Measurements from ENCODE around the gene PAK6.

Gene PAK6

GRCh38 chr15:40310993-40311392 is 72.1 kb downstream of the PAK6 start:
- DNase-seq (ENCODE audit: low read depth) = no peak

DNA sequence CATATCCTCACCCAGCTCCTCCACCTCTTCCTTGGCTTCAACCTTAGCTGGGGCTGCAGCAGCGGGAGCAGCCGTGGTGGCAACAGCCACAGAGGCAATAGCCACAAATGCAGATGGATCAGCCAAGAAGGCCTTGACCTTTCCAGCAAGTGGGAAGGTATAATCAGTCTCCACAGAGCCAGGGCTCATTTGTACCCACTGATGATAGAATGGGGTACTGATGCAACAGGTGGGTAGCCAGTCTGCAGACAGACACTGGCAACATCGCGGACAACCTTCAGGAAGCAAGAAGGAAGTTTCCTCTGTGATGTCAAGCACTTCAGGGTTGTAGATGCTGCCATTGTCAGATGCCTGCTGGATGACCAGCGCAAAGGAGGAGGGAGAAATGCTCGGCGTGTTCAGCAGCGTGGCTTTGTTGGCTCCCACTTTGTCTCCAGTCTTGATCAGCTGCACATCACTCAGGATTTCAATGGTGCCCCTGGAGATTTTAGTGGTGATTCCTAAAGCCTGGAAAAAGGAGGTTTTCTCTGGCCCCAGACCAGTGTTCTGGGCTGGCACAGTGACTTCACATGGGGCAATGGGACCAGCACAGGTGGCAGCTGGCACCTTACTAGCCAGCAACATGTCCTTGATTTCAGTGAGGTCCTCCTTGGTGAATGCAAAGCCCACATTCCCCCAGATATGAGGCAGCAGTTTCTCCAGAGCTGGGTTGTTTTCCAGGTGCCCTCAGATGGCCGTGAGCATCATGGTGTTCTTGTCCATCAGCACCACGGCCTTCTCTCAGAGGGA is 73.7 kb downstream of the PAK6 start:
- no peak for DNase-seq (ENCODE audit: low read depth)

- DNase-seq (ENCODE audit: low read depth) = peak; percentile 21
These were observed 74.9 kb downstream of the PAK6 start for GRCh38 chr15:40313531-40314398.

DNA sequence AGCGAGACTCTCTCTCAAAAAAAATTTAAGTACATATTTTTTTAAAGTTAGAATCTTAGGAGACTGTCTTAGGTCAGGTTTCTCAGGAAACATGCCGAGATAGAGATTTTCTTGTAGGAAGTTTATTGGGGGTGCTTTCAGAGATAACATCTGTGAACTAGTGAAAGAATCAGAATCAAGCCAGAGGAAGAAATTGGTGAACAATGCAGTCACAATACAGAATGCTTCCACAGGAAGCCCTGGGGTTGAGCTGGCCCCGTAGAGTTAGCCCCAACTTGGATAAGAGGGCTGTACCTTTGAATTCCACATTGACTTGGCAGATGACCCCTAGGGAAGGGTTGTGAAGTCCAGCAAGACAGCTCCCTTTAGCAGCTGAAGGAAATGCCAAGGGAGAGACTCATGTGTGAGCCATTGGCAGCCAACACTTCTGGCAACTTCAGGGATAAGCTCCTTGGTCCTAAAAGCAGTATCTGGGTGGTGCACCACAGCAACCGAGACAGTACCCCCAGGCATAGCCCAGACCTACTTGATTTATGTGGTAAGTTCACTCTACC is 75.9 kb downstream of the PAK6 start:
- DNase-seq (ENCODE audit: low read depth) = no peak

GRCh38 chr15:40316931-40317330 is 78.1 kb downstream of the PAK6 start:
- no peak for DNase-seq (ENCODE audit: low read depth)

- no peak for DNase-seq (ENCODE audit: low read depth)
These were observed 78.7 kb downstream of the PAK6 start for GRCh38 chr15:40317580-40317979.

DNA sequence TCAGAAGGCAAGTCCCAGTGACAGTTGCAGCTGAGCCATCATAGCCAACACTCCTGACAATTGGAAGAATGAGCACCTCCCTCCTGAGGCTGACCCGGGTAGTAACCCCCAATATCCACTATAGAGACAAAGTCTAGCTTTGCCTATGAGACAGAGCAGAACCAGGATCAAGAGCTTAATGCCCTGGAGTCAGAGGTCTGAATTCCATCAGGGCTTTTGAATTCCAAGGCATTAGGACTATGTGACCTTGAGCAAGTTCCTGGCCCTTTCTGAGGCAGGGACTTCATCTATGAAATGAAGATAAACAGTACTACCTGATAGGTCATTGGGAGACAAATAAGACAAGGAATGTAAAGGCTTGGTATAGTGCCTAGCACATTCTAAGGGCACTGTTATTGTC is 81.5 kb downstream of the PAK6 start:
- no peak for DNase-seq (ENCODE audit: low read depth)

DNA sequence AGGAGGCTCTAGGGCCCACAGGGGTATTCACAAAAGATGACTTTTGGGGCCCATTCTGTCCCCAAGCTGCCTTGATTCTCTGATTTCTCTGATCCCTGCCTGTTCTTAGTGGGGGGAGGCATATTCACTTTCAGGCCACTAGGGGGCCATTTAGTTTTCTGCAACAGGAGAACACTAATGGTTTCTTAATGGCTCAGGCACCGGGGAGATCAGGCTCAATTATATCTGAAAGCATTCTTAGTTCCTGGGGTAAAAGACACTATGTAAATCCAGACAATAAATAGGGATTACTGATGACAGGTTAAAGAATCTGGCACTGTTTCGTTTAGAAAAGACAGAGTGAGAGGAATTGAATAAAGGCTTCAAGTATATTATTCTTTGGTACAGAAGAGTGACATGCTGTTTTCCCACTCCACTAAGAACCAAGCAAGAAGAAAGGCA is 82.1 kb downstream of the PAK6 start:
- peak; percentile 22 for DNase-seq (ENCODE audit: low read depth)

- DNase-seq (ENCODE audit: low read depth) = no peak
These were observed 83.8 kb downstream of the PAK6 start for GRCh38 chr15:40322531-40323238.

DNA sequence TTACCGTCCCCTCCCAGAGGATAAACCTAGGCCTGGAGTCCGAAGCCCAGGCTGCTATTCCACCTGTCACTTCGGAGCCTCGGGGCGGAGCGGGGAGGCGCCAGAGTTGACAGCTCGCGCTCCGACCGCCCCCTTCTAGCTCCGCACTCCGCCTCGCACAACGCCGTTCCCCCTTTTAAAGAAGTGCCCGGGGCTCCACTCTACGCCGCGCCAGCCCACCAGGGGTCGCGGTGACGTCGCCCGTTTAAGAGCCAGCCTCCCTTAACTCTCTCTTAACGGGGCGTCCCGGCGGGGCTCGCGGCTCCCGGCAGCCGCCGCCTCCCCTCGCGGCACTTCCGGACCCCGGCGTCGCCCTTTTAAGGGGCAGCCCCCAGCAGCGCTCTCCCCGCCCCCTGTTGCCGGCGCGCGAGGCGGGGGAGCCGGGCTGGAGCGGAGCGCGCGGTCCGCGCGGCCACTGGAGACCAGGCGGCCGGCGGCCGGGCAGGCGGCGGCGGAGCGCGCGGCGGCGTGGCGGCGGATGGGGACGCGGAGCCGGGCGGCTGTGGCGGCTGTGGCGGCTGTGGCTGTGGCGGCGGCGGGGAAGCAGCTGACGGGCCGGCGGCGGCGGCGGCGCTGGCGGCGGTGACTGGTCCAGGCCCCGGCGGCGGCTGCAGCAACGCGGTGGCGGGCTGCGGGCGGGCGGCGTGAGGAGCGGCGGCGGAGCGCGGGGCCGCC is 84.5 kb downstream of the PAK6 start, which contains the start of gene INAFM2:
Gene INAFM2 (plus strand): TSS at position 454 of the 714 bp plus-strand sequence. CDS start 364 bp downstream, outside the sequence.
- peak; percentile 86 for DNase-seq (ENCODE audit: low read depth)

DNA sequence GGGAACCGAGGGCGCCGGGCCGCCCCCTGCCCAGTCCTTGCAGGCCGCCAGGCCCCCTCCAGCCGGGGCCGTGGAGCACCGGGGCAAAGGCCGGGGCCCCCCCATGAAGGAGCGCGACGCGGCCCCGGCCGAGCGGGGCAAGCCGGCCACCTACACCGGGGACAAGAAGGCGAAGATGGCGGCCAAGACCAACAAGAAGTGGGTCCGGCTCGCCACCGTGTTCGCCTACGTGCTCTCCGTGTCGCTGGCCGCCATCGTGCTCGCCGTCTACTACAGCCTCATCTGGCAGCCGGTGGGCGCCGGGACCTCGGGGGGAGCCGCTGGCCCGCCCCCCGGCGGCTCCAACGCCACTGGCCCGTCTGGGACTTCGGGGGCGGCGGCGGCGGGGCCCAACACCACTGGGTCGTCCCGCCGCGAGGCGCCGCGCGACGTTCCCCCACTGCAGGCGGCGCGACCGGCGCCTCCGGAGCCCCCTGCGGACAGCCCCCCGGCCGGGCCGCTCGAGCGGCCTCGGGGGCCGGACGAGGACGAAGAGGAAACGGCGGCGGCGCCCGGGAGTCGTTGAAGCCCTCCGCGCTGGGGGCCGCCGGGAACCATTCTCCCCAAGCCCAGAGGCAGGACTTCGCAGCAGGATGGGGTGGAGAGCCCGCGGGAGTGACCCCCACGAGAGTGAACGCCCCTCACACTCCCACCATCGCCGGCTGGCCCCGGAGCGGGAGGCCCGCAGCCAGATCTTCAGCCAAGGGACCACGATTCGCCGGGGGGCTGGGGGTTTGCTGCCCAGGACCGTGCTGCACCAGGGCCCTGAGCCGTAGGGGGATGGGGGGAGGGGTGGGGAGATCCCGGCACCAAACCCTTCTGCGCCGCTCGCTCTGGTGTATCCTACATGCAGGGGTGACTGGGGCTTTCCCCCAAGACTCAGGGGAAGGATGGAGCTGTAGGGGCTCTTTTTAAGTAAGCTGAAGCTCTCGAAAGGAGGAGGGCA is 85.4 kb downstream of the PAK6 start:
- DNase-seq (ENCODE audit: low read depth) = no peak

DNA sequence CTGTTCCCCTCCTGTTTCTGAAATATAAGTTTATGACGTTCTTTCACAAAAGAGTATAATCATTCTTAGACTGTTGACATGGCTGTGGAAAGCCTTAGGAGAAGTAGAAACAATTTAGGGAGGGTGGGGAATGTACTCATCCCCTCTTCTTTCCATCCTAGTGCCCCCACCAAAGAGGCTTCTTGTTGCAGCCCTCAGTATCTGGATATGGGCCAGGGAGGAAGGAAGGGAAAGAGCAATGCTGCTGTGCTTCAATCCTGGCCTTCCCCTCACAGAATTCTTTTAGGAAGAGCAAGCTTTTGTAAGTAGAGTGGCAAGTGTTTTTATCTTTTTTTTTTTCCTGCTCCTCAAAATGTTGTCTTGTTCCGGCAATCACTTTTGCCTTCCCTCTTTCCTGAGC is 86.3 kb downstream of the PAK6 start:
- no peak for DNase-seq (ENCODE audit: low read depth)

- DNase-seq (ENCODE audit: low read depth) = no peak
These were observed 86.8 kb downstream of the PAK6 start for GRCh38 chr15:40325700-40326099.

Data from activated T-cell treated with anti-CD3 and anti-CD28 coated beads for 1 hour (primary cell).